ENCODE data around the gene CNTN1.

DNA sequence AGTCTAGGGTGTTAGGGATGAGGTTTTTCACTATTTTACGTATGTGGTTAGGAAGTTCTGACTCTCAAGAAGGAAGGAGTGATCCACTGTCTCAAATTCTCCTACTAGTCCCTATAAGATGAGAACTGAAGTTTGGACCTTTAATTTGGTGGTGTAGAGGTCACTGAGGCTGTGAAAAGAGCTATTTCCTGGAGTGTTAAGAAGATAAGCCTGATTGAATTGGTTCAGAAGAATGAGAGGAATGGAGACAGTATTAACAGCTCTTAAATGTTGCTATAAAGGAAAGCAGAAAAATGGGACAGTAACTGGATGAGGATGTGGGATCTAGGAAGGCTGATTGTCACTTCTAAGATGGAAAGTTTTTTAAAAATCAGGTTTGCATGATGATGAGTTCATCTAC, 57.6 kb downstream of the CNTN1 start:
- no peak for TF ChIP-seq POLR2A (IDR thresholded peaks at IDR 0.05; ENCODE audit: low read length)
- TF ChIP-seq GATA1 (IDR thresholded peaks at IDR 0.05; ENCODE audit: low read depth, low read length), result no peak
